ENCODE measurements around the gene FCHSD2.

DNA sequence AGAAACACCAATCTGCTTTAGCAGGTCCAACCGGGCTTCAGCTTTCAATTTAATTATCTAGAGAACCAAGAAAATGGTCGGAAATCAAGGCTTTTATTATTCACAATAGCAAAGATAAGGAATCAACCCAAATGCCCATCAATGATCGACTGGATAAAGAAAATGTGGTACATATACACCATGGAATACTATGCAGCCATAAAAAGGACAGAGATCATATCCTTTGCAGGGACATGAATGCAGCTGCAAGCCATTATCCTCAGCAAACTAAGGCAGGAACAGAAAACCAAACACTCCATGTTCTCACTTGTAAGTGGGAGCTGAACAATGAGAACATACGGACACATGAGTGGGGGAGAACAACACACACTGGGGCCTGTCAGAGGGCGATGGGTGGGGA is 274.1 kb downstream of the FCHSD2 start:
- TF ChIP-seq EZH2 (IDR thresholded peaks at IDR 0.05; ENCODE audit: borderline replicate concordance, insufficient read depth, low read depth, low read length, poor library complexity, severe bottlenecking) = no peak
- TF ChIP-seq, protein P1, sequence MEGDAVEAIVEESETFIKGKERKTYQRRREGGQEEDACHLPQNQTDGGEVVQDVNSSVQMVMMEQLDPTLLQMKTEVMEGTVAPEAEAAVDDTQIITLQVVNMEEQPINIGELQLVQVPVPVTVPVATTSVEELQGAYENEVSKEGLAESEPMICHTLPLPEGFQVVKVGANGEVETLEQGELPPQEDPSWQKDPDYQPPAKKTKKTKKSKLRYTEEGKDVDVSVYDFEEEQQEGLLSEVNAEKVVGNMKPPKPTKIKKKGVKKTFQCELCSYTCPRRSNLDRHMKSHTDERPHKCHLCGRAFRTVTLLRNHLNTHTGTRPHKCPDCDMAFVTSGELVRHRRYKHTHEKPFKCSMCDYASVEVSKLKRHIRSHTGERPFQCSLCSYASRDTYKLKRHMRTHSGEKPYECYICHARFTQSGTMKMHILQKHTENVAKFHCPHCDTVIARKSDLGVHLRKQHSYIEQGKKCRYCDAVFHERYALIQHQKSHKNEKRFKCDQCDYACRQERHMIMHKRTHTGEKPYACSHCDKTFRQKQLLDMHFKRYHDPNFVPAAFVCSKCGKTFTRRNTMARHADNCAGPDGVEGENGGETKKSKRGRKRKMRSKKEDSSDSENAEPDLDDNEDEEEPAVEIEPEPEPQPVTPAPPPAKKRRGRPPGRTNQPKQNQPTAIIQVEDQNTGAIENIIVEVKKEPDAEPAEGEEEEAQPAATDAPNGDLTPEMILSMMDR (IDR thresholded peaks at IDR 0.05) = no peak

All from B cell (primary cell).